AML-193 (cell line): Measurements from ENCODE around the gene CATSPERB.
"Not testable (repeated sequence)": the region's sequence is repeated elsewhere in the genome, so short reads cannot be mapped to it uniquely, and the experiment has no call there.

Experiments
- DNase-seq, 2 experiments: peaks; one replicate each; lab custom pipeline; 2025; lab: John Stamatoyannopoulos, UW

CATSPERB gene, protein sequence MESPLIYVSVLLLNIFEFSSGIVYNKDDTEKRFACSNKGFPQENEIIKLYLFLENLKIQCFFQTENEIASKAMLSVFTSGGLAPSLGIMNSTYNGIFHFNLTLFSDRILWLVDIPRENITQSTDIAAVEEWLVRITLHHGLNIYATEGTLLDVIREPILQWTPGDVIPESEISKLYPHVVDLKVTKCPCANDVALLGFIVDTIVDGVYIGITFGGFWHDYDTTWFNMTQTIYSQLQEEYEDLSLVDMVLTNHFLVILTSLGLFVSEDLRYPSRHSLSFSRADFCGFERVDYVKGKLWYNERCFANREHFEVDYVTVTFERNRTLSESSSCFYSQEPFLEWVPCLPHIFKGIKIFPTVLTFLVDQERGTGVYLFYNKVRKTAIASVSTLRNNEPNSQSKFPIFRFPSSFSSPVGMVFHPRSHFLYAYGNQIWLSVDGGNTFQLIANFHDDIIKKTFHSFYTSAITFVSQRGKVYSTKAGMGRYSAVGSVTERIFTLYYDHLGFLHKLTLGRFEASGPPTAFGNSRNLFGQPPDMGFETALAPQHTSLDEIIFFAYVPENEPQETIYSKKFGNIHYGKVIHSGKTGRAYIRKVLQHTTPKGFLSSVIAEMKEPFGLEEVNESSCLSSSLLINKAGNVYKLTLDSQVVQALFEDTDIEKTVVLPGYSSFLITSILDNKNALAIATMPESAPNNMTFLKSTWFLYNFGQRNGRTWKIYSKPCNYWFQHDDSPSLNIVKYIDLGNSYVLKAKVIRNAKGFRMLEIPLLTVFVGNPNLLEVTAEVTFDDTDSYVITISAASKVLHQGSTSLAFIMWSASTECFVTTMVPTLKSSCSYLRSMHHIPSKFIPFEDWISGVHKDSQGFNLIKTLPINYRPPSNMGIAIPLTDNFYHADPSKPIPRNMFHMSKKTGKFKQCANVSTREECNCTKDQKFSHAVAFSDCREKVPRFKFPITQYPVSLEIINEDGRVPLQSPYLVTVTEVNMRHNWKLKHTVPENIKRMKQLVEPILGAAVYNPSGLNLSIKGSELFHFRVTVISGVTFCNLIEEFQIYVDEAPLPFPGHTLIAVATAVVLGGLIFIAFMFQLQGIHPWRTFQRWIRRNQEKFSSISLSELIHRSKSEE

DNA sequence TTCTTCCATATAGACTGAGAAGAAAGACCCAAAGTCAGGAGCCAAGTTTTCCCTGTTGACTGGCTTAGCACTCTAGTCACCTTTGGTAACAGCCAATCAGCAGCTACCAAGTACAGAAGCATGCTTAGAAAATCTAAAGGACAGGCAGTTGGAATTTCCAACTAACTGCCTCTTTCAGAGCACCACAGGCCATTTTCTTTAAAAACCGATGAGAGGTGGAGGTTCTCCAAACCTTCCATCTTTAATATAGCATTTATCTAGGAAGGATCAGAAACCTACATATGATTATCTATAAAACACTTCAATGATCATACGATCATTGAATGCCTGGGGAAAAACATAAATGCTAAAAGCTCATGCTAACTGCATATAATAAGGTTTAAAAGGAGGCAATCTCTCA lies at the start of gene CATSPERB:
TSS of gene CATSPERB (minus strand) at position 101 of the 400 bp plus-strand sequence. CDS start 2,607 bp downstream, outside the sequence.
- no peak for DNase-seq

DNA sequence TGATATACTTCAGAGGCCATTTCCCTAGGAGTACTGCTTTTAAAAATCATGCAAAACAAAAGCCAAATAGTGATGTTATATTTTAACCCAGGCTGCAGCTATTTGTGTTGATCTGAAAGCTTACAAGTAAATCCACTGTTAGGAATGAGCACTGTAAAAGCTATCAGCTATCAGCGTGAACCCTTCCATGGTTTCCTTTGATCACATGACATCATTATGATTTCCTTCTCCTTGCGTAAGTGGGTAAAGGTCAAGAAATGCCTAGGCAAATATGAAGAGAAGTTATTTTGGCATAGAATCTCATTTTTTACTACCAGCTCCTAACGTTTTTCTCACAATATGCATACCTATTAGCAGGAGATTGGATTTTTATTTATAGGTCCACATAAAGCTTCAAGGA lies 48.6 kb upstream of the CATSPERB start:
- no peak for DNase-seq

DNA sequence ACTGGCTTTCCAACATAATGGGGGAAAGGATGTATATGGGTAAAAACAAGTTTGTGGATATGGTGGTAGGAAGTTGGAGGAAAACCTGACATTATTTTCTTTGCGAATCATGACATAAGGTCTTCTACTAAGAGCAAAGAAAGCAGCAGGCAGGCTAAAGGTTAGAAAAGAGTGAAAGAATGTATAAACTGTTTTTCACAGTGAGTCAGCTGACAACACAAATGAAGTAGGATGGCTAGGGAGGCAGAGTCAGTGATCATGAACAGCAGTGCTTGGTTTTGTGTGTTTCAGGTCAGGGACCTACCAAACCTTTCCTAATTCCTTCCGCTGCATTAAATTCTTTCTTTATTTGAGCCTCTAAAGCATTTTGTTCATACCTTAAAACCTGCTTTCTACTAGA lies 46.3 kb upstream of the CATSPERB start:
- DNase-seq = no peak

DNA sequence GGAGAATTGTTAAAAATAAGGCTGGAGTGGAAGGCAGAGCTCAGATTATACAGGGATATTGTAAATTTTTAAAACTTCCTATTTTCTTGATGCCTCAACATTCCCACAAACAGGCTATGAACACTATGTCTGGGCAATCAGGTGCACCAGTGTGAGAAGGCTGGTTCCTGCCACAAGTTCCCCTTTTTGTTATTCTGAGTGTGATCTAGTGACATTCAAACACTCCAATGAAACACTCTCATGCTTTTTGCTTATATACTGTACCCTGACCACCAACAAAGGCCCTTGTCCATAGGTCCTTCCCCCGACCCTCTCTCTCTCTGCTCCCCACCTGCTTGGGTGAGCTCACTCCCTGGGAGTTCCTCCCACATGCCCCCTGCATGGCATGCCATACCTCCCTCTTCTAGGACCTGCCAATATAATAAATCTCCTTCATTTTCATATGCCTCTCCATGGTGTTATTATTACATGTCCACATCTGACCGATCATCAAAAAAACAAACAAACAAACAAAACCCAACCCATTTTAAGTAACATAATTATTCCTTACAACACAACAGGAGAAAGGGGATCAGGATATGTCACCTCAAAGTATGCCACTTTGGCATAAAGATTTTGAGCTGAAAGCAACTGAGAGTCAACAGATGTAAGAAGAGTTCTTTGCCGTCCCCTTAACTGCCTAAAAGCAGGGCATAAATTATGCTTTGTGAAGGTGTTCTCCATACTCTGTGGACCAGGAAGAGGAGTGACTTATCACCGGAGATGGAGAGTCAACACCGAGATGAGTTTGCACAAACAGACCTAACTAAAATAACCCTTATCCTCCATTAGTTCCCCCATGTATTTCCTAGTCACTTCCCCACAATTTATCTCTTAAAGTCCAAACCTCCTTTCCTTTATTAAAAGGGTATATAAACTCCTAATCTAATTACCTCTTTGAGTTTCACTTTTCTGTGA lies 42.5 kb upstream of the CATSPERB start:
- no peak for DNase-seq

DNA sequence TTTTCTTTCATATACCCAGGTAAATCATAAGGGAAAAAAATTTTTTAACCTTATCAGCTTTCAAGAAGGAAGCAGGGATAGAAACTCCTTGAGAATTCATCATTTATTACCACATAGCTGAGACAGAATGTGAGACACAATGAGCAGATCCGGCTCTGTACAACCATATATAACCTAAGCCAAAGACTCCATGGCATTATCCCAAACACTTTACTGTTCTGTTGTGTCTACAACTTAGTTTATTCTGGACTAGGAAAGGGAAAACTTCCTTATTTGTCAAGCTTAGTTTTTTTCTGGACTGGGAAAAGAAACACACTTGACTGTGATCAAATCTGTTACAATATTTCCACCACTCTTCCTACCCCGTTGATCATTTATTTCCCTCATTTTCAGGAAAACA lies 38.3 kb upstream of the CATSPERB start:
- DNase-seq = no peak

DNA sequence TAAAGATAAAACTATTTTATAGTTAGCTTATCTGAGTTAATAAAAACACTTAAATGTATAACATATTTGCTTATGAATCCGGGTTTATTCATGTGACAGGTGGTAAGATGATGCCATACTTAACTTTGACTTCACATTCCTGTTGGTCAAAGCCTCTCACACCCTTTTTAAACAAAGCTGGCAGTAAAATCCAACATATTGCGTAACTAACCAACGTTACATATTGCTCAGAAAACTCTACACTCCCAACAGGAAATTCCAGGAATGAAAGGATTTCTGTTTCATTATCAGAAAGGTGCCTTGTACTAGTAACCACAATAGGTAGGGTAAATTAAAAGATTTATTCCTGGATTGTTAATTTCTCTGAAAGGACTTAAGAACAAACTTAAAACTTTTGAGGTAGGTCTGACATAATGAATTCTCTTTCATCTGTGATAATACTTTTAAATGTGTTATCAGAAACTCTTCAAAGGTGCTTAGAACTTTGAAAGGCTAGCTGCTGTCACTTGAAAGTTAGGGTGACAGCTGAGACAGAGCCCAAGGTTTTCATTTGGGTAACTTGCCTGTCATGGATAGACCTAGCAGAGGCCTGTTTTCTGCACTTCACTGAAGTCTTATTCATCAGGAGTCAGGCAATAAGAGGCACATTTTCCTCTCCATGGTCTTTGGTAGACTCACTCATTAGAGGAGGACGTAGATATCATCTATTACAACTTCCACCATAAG lies 23.8 kb upstream of the CATSPERB start:
- DNase-seq = no peak

DNA sequence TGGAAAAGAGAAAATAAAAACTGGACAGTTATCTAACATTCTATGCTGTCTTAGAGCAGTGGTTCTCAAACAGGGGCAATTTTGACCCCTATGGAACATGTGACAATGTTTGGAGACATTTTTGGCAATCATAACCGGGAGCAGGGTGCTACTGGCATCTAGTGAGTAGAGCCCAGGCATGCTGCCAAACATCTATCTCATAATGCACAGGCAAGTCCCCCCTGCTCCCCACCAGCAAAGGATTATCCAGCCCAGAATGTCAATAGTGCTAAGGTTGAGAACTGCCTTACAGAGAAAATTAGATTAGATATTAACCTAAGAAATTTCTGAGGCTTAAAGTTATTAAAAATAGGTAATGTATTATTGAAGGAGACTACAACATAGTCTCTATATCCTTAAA lies 22.9 kb upstream of the CATSPERB start:
- no peak for DNase-seq

DNA sequence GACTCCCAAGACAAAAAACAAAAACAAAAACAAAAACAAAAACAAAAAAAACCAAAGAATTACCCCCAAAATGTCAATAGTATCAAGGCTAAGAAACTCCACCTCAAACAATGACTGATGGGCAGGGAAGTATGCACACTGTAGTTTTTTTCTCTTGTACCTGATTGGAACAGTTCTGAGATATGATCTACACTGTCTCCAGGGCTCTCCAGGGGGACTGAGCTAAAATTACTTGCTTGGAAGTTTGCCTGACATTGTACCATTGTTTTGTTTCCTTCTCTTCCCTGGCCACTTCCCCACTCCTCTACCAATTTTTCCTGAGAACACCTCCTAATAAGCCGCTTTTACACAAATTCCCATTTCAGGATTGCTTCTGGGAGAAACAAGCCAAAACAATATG lies 22.3 kb upstream of the CATSPERB start:
- no peak for DNase-seq

DNA sequence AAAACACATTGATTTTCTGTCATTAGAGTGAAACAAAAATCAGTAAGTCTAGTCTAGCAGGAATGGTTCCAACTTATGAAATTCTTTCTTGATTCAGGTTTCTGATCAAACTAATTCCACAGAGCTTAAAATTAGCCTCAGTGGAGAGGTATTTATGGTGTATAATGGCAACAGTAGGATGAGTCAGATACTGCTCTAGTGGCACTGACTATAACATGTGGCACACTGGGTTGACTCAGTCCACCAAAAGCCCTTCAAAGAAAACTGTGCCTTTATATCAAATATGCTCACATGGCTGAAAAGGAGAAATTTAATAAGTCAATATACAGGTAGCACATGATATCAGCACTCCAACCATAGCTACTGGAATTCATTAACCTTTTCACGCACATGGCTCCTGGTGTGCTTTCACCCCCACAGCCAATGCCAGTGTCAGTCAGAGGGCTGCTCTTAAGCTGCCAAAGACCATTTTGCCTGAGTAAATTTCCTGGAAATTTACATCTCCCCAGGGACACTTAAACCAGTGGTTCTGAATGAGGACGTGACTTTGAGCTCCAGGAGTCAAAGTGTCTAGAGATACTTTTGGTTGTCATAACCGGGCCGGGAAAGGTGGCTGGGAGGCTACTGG lies 21.7 kb upstream of the CATSPERB start:
- no peak for DNase-seq

DNA sequence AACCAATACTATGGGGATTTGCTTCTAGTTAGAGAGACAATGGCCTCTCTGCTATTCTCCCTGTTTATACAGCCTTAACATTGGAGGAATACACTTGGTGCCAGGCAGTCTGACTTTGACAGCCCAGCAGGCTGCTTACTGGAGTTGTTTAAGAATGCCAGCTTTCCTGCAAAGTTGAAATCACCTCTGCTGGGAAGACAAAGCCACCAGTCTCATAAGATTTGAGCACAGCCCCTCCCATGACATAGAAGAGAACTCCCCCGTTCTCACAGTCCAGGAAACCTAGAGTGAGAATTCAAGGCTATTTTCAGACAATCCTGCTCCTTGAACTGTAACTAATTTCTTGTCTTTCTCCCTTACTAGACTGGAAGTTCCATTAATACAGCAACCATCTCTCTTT lies 21.1 kb upstream of the CATSPERB start:
- no peak for DNase-seq

DNA sequence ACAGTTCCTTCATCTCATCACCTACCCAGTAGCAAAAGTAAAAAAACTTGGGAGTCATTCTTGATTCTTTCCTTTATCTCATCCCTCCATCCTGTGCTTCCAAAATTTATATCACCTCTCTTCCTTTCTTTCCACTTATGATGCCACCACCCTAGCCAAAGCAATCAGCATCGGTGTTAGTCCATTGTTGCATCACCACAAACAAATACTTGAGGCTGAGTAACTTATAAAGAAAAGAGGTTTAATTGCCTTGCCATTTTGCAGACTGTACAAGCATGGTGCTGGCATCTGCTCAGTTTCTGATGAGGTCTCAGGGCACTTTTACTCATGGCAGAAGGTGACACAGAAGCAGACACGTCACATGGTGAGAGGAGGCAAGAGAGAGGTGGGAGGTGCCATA lies 19.8 kb upstream of the CATSPERB start:
- no peak for DNase-seq

DNA sequence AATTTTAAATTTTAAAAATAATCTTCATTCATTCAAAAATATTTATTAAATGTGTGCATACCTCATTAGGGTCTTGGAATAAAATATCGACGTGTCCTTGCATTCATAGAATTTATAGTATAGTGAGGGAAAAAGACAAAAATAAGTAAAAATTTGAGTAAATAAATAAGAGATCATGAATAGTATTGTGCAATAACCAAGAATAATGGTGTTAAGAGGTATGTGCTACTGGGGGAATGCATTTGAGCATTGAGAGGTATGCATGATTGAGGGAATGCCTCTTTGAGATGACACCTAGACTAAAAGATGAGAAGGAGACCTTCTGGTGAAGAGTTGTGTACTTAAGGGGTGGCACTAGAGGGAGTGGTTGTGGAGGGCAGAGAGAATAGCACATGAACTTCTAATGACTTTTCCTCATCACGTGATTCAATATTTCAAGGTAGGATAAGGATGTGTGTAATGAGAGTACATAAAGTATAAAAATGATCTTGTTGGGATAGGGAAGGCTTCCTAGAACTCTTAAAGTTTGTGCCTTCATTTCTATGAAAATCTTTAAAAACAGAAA lies 18.8 kb upstream of the CATSPERB start:
- DNase-seq = no peak

DNA sequence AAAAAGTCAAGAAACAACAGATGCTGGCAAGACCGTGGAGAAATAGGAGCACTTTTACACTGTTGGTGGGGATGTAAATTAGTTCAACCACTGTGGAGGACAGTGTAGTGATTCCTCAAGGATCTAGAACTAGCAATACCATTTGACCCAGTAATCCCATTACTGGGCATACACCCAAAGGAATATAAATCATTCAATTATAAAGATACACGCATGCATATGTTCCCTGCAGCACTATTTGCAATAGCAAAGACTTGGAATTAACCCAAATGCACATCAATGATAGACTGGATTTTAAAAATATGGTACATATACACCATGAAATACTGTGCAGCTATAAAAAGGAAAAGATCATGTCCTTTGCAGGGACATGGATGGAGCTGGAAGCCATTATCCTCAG lies 18.0 kb upstream of the CATSPERB start:
- DNase-seq = no peak

DNA sequence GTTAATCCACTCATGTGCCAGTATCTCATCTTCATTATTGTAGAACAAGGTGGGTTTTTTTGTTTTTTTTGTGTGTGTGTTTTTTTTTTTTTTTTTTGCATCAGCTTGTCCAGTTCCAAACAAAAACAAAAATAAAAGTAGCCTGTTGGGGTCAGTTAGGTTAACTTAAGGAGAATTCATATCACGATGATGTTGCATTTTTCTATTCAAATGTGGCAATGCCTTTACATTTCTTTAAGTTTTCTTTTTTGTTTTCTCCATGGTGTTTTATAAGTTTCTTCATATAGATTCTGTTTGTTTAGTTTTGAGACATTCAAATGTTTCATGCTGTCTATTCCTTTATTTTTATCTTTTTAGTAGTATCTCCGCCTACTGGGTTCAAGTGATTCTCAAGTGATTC lies 16.2 kb upstream of the CATSPERB start:
- no peak for DNase-seq

DNA sequence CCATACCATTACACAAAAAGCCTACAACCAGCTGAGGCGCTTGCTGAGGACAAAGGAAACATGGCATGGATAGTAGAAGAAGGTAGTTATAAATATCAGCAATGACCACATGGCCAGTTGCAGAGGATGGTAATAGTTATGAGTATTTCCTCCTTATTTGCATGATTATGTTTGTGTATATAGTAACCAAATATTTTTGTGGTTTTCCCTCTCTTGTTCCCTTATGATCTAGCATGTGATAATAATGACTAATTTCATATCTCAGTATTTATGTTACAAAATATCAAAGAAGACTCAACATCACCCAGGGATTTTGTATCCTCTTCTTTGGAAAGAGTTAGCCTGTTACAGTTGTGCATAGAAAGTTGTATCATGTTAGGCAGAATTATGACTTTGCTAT lies 13.5 kb upstream of the CATSPERB start:
- no peak for DNase-seq

DNA sequence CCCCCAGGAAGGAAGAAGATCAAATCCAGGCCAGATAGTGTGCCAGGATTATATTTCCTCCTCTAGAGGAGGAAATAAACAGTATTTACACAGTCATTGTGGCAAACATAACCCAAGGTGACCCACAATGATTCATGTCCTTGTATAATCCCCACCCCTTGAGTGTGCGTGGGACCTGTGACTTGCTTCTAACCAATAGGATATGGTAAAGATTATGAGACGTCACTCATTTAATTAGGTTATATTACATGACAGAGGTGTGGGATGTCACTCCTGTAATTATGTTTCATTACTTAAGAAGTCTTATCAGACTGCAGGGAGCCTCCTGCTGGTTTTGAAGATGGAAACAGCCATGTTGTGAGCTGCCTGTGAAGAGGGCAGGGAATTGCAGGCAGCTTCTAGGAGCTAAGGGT lies 12.2 kb upstream of the CATSPERB start:
- no peak for DNase-seq

DNA sequence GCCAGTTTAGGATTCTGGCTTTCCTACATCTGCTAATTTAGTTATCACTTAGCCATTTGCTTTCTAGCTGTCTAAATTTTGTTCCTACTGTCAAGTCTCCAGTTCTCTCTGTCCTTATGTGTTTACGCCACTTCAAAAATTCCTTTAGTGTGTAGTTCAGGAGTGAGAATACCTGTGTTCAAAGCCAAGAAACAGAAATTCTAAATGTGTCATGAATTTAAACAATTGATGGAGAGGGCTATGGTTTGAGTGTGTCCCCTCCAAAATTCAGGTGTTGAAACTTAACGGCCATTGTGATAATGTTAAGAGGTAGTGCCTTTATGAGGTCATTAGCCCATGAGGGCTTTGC lies 11.4 kb upstream of the CATSPERB start:
- no peak for DNase-seq

DNA sequence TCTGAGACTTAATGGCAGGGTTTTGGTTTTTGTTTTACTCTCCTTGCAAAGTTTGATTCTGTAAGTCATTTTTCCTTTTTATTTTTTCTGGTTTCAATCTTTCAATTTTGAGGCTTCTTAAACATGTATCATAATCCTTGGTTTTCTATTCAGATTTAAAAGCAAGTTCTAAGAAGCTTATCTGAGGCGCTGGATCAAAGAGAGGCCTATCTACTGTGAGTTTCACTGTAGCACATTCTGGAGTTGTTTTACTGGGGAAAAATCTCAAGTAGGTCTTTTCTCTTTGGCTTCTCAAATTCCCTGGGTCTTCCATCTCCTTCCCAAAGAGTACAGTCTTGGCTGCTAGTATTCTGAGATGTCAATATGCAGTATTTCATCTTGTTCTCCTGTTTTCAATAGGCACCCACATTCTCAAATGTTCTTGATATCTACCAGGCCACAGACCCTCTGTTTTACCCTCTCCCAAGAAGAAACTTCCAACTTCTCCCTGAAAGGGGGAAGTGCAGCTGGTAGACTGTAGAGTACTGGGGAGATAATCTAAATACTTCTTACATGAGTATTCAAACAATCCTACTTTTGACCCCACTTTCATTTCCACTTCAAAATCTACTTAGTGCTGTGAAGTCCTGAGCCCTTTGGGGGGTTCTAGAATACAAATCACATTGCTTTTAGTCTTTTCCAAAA lies 10.9 kb upstream of the CATSPERB start:
- DNase-seq = no peak

DNA sequence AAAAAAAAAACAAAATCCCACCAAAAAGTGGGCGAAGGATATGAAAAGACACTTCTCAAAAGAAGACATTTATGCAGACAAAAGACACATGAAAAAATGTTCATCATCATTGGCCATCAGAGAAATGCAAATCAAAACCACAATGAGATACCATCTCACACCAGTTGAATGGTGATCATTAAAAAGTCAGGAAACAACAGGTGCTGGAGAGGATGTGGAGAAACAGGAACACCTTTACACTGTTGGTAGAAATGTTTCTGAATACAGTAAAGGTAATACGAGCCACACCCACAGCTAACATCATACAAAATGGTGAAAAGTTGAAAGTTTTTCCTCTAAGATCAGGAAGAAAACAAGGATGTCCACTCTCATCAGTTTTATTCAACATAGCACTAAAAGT lies 8.0 kb upstream of the CATSPERB start:
- not testable (repeated sequence) for DNase-seq

DNA sequence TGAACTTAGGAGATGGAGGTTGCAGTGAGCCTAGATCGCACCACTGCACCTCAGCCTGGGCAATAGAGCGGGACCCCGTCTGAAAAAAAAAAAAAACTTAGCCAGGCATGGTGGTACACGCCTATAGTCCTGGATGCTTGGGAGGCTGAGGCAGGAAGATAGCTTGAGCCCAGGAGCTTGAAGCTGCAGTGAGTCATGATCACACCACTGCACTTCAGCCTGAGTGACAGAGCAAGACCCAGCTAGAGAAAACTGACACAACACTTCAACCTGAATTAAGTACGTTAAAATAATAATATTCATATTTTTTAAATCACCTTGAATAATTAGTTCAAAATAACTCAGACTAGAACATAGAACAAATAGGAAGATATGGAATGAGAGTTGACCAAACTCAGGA lies 5.7 kb upstream of the CATSPERB start:
- no peak for DNase-seq
